Type B pancreatic cell (in vitro differentiated cells): ENCODE measurements around the gene ZNF830. TPM values are rescaled to one million over a fixed set of nuclear protein-coding genes. Genes with fewer than 3 reads are reported as not detected.

ENCODE experiments used
- DNase-seq: peaks from one replicate; pipeline ENCODE4 v3.0.0; 2021; ENCODE audit warnings: mixed read lengths; ENCODE audit not compliant: unreplicated experiment; ENCODE audit errors: extremely low spot score
- H3K27ac Mint-ChIP-seq: 2 replicates; pipeline ENCODE4 v1.8.0; 2021; ENCODE audit warnings: mild to moderate bottlenecking, mixed read lengths
- H3K27me3 Mint-ChIP-seq: 2 replicates; pipeline ENCODE4 v1.8.0; 2021; ENCODE audit warnings: mixed read lengths
- H3K36me3 Mint-ChIP-seq: 2 replicates; pipeline ENCODE4 v1.8.0; 2021; ENCODE audit warnings: mixed read lengths
- H3K4me1 Mint-ChIP-seq: one replicate; pipeline ENCODE4 v1.8.0; 2021; ENCODE audit warnings: mixed read lengths; ENCODE audit not compliant: unreplicated experiment
- H3K4me3 Mint-ChIP-seq: 2 replicates; pipeline ENCODE4 v1.8.0; 2021; ENCODE audit warnings: mild to moderate bottlenecking, mixed read lengths
- H3K9me3 Mint-ChIP-seq: 2 replicates; pipeline ENCODE4 v1.8.0; 2021; ENCODE audit warnings: mixed read lengths
- total RNA-seq: library from RNA; stranded (reverse); gene quantifications from 2 replicates; pipeline ENCODE4 v1.2.1, GENCODE V29; 2021; ENCODE audit warnings: low replicate concordance
- TF ChIP-seq, protein P1 (sequence below): fragments of 200-600 bp; sonication (generic); conservative IDR thresholded peaks from 2 replicates; pipeline ENCODE4 v1.5.0; 2021; ENCODE audit warnings: antibody characterized with exemption, mild to moderate bottlenecking

The ZNF830 gene
- total RNA-seq, 1 donor from 2014 or later = 22.8 TPM

DNA sequence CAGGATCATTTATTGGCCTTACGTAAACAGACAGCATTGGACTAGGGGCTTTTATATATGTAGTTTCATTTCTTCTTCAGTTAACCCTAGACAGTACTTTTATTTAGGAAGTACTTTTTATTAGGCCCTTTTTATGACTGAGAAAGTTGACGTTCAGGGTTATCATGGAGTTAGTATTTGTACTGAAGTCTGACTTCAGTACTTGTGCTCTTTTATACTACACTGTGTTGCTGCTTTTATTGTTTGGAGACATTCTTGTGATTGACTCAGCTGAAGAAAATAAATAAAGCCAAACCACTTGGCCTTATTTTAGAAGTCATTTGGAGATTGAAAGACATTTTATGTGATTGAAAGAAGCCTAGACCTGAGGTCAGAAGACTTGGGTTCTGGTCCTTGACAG is 25.9 kb downstream of the ZNF830 start:
- peaks cover 21% of the 10 kb centered on the region for H3K4me1 Mint-ChIP-seq
- peaks cover 37% of the 10 kb centered on the region for H3K36me3 Mint-ChIP-seq
- TF ChIP-seq, protein P1, sequence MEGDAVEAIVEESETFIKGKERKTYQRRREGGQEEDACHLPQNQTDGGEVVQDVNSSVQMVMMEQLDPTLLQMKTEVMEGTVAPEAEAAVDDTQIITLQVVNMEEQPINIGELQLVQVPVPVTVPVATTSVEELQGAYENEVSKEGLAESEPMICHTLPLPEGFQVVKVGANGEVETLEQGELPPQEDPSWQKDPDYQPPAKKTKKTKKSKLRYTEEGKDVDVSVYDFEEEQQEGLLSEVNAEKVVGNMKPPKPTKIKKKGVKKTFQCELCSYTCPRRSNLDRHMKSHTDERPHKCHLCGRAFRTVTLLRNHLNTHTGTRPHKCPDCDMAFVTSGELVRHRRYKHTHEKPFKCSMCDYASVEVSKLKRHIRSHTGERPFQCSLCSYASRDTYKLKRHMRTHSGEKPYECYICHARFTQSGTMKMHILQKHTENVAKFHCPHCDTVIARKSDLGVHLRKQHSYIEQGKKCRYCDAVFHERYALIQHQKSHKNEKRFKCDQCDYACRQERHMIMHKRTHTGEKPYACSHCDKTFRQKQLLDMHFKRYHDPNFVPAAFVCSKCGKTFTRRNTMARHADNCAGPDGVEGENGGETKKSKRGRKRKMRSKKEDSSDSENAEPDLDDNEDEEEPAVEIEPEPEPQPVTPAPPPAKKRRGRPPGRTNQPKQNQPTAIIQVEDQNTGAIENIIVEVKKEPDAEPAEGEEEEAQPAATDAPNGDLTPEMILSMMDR = no peak

GRCh38 chr17:34988644-34989043 is 27.3 kb downstream of the ZNF830 start:
- H3K4me3 Mint-ChIP-seq = no peak overlapping the region

More for the DNA sequence above, 25.9 kb downstream of the ZNF830 start:
- no peak for DNase-seq
- no peak overlapping the region for H3K4me3 Mint-ChIP-seq
- H3K9me3 Mint-ChIP-seq = no peaks in the 10 kb centered on the region
- H3K27me3 Mint-ChIP-seq = no peaks in the 10 kb centered on the region
- no peak overlapping the region for H3K27ac Mint-ChIP-seq

DNA sequence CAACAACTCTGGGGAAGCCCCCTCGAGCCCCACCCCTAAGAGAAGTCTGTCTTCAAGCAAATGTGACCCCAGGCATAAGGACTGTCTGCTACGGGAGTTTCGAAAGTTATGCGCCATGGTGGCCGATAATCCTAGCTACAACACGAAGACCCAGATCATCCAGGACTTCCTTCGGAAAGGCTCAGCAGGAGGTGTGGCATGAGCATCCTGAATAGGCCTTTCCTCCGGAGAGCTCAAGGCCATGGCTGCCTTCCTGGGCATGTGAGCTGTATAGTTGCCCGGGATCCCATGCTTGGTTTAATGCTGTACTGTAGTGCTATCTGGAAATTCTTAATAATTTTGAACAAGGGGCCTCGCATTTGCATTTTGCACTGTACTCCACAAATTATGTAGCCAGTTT is 28.1 kb downstream of the ZNF830 start:
- TF ChIP-seq, protein P1 = no peak

More at GRCh38 chr17:34988644-34989043, 27.3 kb downstream of the ZNF830 start:
- no peaks in the 10 kb centered on the region for H3K9me3 Mint-ChIP-seq
- peaks cover 9% of the 10 kb centered on the region for H3K4me1 Mint-ChIP-seq
- peaks cover 30% of the 10 kb centered on the region for H3K36me3 Mint-ChIP-seq
- no peak for DNase-seq
- H3K27me3 Mint-ChIP-seq = no peaks in the 10 kb centered on the region
- H3K27ac Mint-ChIP-seq = no peak overlapping the region
- TF ChIP-seq, protein P1 = no peak

GRCh38 chr17:34990921-34991365 is 29.6 kb downstream of the ZNF830 start:
- TF ChIP-seq, protein P1 = no peak

More for the DNA sequence above, 28.1 kb downstream of the ZNF830 start:
- Mint-ChIP-seq H3K4me1 (peaks cover under 1% of the 10 kb centered on the region), H3K27ac (no peak overlapping the region), H3K36me3 (peaks cover 25% of the 10 kb centered on the region), H3K27me3 (no peaks in the 10 kb centered on the region), H3K9me3 (no peaks in the 10 kb centered on the region), H3K4me3 (no peak overlapping the region)
- DNase-seq = no peak

GRCh38 chr17:34991606-34992005 is 30.3 kb downstream of the ZNF830 start:
- DNase-seq = no peak
- Mint-ChIP-seq H3K4me1 (no peaks in the 10 kb centered on the region), H3K27ac (no peak overlapping the region), H3K36me3 (peaks cover 18% of the 10 kb centered on the region), H3K27me3 (no peaks in the 10 kb centered on the region), H3K4me3 (no peak overlapping the region), H3K9me3 (no peaks in the 10 kb centered on the region)
- TF ChIP-seq, protein P1 = no peak

More at GRCh38 chr17:34990921-34991365, 29.6 kb downstream of the ZNF830 start:
- no peak for DNase-seq
- Mint-ChIP-seq H3K4me1 (no peaks in the 10 kb centered on the region), H3K27me3 (no peaks in the 10 kb centered on the region), H3K9me3 (no peaks in the 10 kb centered on the region), H3K27ac (no peak overlapping the region), H3K4me3 (no peak overlapping the region), H3K36me3 (peaks cover 24% of the 10 kb centered on the region)

DNA sequence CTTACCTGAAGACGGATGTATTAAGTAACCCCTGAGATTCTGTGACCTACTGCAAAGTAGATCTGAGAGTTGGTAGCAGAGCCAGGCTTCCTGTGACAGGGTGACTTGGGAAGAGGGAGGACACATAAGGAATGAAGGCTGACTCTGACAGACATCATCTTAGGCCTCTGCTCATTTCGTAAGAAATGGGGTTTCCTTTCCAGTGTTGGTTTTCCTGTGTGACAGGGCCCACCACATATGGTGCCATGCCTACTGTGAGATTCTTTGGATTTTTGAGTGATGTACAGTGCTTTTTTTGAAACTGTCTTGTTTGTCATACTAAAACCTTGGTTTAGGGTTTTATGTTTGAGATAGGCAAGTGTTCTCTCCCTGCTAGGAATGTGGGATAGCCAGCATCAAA is 31.7 kb downstream of the ZNF830 start:
- Mint-ChIP-seq H3K9me3 (no peaks in the 10 kb centered on the region), H3K27ac (no peak overlapping the region), H3K4me1 (no peaks in the 10 kb centered on the region), H3K36me3 (peaks cover 13% of the 10 kb centered on the region), H3K4me3 (no peak overlapping the region), H3K27me3 (no peaks in the 10 kb centered on the region)
- no peak for DNase-seq
- TF ChIP-seq, protein P1 = no peak
